AG20443 (cell line): ENCODE data around the gene RNPEPL1.

ENCODE experiments used
- DNase-seq: peaks from one replicate; pipeline ENCODE4 v3.0.0; 2012; ENCODE audit warnings: low spot score, mixed read lengths

The RNPEPL1 gene

DNA sequence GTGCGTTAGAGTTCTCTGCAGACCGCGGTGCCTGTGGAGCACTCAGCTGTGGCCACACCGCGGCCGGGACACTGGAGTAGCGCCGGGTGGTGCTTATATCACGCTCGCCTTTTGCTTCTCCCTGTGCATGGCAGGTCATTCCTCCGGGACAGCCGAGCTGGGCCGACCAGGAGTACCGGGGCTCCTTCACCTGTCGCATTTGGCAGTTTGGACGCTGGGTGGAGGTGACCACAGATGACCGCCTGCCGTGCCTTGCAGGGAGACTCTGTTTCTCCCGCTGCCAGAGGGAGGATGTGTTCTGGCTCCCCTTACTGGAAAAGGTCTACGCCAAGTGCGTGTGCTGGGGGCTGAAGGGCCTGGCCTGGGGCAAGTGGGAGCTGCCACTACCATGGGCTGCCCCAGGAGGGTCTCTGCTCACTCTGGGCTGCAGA, 22.4 kb downstream of the RNPEPL1 start:
- DNase-seq, result no peak

DNA sequence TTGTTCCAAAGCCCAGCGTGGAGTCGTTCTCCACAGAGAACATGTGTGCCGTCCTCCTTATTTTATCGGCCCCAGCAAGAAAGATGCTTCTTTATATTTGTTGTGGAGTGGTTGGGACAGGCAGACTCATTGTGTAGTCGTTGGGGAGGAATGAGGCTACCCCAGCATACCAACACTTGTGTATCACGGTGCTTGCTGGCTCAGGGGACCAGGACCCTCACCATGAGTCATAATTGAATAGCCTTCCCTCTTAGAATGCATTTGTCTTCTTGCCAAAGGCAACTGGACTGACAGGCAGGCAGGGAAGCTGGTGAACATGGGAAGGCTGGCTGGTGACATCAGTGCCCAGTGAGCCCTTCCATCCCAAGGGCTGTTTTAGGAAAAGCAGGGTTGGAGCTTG, 22.9 kb downstream of the RNPEPL1 start:
- no peak for DNase-seq

DNA sequence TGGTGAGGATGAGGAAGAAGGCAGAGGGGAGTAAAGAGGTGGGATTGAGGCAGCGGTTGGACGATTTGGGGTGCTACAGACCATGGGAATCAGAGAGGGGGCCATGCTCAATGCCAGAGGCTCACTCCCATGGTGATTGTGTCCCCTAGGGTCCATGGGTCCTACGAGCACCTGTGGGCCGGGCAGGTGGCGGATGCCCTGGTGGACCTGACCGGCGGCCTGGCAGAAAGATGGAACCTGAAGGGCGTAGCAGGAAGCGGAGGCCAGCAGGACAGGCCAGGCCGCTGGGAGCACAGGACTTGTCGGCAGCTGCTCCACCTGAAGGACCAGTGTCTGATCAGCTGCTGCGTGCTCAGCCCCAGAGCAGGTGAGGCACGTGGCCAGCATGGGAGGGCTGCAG, 23.5 kb downstream of the RNPEPL1 start:
- DNase-seq, result no peak

DNA sequence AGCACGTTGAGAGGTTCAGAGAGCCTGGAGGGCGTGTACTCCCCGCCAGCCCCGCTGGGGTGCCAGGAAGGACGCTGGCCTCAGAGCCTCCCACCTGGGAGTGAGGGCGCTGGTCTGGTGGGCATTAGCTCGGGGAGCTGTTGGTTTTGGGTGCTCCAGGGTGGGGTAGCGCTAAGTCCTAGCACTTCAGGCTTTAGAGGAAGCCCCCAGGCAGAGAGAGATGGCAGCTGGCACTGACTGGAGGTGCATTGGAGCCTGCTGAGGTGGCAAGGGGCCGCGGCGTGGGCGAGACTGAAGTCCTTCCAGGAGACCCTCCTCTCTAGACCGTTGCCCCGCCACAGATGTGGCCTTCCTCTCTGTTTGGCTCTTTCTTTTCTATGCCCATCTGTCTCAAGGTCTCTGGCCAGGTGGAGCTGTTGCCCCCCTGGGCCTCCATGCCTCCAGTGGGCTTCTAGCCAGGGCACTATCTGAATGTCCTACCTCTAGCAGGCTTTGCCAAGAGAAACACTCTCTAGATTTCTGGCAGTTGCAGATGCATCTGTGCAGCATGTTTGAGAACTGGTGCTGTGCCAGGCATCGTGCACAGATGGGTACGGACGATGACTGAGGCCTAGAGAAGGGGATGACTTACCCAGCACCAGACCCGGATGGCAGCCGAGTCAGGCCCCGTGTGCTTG, 24.9 kb downstream of the RNPEPL1 start:
- no peak for DNase-seq

DNA sequence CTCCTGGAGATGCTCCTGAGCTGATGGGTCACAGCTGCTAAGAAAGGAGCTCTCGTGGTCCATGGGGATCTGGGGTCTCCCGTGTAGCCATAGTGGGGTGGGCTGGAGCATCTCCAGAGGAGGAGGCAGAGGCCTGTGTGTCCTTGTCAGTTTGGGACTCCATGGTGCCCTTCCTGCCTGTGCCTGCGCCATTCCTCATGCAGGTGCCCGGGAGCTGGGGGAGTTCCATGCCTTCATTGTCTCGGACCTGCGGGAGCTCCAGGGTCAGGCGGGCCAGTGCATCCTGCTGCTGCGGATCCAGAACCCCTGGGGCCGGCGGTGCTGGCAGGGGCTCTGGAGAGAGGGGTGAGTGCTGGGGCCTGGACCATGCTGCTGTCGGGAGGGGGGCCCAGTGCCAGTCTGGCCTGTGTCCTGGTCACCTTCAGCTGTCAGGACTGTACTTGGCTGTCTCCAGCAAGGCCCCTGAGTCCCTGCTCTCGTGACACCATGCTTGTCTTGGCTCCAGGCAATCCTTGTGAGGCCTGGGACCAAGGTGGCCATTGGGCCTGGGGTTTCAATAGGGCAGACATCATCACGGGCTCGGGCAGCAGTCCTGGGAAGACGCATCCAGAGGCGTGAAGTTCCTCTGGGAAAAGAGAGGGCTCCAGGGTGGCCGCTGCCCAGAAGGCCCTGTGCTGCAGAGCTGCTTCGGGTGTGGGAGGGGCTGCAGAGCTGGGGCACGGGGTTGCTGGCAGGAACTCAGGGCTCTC, 25.6 kb downstream of the RNPEPL1 start:
- DNase-seq, result no peak

DNA sequence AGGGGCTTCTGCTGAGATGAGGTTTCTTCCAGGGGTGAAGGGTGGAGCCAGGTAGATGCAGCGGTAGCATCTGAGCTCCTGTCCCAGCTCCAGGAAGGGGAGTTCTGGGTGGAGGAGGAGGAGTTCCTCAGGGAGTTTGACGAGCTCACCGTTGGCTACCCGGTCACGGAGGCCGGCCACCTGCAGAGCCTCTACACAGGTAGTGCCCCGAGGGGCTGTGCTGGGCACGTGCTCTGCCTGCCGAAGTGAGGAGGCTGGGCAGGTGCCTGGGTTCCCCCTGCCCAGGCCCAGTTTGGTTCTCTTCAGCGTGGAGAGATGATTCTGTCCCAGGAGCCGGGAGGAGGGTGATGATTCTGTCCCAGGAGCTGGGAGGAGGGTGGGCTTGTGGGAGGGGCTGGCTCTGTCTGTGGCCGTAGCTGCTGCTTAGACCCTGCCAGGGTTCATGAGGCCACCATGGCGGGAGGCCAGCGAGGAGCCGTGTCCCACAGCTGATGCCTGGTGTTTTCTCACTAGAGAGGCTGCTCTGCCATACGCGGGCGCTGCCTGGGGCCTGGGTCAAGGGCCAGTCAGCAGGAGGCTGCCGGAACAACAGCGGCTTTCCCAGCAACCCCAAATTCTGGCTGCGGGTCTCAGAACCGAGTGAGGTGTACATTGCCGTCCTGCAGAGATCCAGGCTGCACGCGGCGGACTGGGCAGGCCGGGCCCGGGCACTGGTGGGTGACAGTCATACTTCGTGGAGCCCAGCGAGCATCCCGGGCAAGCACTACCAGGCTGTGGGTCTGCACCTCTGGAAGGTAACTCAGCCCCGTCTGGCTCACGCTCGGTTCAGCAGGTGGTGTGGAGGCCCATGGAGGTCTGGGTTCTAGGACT, 26.5 kb downstream of the RNPEPL1 start:
- no peak for DNase-seq

DNA sequence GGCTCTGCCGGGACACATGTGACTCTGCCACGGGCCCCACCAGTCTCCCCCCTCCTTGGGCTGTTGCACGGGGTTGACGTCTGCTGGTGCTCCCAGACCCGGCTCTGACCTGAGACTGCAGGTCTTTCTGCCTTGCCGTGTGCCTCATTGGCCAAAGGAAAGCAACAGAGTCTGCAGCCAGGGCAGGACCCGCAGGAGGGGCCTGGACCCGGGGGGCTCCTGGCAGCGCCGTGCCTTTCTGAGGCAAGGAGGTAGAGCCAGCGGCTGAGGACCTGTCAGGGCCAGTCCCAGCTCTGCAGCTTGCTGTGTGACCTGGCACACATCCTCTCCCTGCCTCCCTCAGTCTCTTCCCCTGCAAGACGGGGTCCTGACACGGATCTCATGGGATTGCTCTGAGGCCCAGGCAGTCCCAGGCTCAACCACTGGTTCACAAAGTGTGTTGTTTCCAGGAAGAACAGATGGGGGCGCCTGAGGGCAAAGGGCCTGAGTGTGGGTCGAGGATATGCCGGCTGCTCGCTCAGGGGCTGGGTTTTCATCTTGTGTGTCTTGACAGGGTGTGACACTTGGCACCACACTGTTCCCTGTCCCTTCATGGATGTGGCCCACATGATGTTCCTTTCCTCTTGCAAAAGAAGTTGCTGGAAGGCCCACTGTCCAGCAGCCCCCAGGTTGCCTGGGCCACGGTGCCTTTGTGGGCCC, 27.2 kb downstream of the RNPEPL1 start:
- DNase-seq, result peak; percentile 37

DNA sequence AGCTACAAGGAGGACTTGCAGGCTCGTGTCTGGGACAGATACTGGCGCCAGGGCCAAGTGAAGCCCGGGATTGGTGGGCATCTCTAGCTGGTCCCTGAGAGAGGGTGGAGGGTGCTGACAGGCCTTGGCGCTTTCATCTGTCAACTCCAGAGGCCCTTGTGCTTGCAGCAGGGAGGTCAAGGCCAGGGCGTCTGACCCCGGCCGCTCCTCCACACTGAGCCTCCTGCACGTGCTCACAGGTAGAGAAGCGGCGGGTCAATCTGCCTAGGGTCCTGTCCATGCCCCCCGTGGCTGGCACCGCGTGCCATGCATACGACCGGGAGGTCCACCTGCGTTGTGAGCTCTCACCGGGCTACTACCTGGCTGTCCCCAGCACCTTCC, 27.8 kb downstream of the RNPEPL1 start:
- DNase-seq, result no peak

DNA sequence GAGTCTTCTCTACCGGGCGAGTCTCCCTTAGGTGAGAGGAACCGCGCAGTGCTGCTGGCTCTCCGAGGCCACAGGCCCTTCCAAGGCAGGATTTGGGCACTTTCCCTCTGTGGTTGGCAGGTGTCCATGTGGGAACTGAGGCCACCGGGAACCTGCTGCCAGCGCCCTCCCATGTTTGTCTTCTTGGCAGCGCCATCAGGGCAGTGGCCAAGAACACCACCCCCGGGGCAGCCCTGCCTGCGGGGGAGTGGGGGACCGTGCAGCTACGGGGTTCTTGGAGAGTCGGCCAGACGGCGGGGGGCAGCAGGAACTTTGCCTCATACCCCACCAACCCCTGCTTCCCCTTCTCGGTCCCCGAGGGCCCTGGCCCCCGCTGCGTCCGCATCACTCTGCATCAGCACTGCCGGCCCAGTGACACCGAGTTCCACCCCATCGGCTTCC, 28.2 kb downstream of the RNPEPL1 start:
- DNase-seq, result no peak

DNA sequence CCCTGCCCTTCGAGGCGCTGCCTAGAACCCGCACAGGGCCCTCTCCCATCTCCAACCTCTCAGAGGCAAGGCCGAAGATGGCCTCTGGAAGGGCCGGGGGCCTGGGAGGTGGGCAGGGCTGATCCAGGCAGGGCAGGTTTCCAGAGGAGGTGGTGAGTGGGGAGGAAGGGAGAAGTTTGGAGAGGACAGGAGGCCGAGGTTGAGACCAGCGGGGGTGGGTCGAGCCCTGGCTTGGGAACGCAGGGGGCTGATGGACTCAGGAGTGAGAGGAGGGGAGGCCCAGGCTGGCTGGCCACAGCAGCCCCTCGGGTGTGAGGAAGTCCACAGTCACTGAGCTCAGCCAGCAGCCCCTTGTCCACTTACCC, 28.8 kb downstream of the RNPEPL1 start:
- no peak for DNase-seq

DNA sequence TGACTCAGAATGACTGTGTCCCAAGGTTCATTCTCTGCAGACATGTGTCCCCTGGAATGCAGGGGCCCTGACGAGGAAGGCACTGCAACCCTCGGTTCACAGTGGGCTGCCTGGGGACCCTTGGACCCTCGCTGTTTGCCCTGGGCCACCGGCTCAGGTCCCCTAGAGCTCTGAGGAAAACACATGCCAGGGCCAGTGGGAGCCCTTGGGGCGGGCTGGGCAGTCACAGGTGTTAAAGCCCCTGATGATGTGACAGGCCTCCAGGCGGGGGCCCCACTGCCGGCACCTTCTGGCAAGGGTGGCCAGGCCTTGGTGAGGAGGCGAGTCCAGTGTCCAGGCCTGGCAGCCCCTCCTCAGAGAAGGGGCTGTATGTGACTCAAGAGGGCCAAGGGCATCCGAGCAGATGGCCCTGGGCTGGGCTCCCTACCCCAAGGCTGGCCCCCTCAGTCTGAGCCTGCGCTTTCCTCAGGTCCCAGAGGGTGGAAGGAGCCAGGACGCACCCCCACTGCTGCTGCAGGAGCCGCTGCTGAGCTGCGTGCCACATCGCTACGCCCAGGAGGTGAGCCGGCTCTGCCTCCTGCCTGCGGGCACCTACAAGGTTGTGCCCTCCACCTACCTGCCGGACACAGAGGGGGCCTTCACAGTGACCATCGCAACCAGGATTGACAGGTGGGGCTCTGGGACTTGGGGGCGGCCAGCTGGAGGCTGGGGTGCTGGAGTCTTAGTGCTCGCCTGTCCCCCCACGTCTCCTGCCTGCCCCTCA, 29.3 kb downstream of the RNPEPL1 start:
- no peak for DNase-seq

DNA sequence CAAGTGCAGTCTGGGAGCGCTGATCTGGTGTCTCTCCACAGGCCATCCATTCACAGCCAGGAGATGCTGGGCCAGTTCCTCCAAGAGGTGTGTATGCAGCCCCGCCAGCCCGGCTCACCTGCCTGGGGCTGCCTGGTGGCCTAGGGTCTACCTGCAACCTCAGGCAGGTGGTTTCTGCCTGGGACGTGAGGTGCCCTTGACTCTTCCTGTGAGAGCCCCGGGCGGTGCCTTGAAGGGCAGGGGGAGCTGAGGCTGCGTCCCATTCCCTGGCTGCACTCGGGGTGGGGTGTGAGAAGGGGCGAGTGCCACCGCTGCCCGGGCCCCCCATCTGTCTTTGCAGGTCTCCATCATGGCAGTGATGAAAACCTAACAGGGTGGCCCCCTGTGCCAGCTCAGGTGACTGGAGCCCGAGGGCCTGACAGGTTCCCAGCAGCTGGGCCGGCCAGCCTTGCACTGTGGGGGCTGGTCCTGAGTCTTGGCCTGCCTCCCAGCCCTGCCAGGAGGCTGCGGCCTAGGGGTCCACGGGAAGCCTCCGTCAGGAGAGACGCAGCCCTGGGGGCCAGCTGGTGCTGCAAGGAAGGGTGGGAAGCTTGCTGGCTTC, 30.1 kb downstream of the RNPEPL1 start:
- no peak for DNase-seq

DNA sequence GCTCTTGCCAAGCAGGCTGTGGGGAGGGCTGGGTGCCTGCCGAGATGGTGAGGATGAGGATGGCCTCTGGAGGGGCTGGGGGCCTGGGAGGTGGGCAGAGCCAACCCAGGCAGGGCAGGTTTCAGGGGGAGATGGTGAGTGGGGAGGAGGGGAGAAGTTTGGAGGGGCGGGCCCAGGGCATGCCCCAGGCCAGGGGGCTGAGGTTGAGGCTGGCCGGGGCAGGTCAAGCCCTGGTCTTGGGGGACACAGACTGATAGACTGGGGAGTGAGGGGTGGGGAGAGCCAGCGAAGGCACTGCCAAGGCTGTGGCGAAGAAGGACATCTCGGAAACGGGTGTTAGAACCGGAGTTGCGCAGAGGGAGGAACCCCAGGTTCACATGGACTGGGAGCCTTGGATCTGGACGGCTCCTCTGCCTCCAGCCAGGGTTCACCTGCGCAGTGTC, 30.9 kb downstream of the RNPEPL1 start:
- DNase-seq, result no peak

DNA sequence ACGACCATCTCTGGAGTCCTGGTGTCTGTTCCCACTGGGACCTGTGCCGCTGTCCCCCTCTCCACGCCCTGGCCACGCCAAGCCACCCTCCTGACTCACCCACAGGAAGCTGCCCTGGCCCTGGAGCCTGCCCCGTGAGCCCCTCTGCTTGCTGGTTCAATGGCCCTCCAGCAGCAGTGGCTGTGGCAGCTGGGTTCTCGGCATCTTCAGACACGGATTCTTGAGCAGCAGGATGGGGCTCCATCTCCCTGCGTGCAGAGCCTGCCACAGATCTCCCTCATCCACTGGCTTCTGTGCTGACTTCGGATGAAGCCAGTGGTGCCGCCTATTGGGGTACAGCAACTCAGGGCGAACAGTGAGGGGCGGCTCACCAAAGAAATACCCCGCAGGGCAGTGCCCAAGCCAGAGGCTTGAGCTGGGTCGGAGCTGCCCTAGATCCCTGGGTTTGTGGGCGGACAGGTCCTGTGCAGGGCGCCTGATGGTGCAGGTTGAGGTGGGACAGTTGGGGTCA, 32.2 kb downstream of the RNPEPL1 start:
- no peak for DNase-seq

DNA sequence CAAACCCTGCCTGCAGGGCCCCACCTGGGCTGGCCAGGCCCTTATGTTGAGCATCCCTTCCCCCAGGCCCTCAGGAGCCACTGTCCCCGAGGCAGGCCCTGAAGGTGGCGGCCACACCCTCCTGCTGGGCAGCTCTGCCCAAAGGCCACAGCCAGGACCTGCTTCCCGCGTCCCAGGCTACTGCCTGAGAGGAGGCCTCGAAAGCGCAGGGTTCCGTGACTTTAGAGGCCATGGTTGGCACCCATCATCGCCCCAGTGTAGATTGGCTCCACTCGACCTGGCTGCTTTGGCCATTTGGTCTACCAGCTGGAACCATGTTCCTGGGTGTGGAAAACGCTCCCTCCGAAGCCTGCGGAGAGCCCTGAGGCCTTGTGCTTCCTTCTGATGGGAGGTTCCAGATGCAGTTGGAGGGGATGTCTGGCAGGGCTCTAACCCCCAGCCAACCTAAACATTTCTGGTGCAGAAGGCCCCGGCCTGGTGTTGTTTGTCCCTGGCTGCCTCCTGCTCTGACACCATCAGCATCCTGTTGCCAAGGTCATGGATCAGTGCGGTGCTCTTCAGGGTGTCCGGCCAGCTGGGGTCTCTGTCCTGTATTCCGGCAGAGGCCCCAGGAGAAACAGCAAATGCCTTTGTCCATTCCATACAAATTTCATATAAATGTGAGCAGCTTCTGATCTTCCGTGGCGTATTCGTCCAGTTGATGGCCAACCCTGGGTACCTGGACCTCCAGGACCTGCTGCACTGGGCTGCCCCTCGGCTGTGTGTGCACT, 33.0 kb downstream of the RNPEPL1 start:
- no peak for DNase-seq

DNA sequence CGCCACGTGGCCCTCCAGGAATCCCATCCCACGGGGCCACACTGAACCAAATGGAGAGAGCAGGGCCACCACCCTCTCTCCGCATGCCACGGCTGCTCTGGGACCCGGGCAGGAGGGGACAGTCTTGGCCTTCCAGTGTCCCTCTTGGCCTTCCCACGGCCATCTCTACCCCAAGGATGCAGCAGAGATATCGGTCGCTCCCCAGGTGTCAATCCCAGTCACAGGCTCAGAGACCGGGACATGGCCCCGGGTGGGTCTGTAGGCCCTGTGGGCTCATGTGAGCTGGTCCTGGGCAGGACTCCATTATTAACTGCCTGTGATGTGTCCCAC, 33.5 kb downstream of the RNPEPL1 start:
- no peak for DNase-seq

DNA sequence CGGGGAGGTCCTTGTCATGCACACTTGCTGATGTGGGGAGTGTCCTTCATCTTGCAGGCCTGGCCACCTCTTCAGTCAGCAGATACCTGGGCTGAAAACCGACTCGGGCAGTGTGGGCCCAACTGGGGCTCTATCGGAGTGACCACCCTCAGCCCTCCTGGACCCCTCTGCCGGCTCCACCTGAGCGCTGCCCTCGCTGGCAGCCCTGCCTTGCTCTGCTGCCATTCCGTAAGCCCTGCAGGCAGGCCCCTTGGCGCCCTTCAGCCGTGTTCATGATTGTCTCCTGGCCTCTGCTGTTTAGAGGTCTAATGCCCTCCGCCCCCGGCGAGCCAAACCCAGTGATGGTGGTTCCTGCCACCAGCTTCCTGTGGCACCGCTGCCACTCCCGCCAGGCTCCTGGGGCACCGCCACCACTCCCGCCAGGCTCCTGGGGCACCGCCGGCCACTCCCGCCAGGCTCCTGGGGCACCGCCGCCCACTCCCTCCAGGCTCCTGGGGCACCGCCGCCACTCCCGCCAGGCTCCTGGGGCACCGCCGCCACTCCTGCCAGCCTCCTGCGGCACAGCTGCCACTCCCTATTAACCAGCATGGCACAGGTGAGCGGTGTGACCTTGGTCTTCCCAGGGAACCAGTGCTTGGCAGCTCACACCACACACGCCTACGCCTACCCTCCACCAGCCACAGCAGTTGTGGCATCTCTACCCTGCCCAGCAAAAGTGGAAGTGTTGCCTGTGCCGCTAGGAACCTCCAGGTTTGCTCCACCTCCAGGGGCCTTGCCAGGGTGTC, 34.2 kb downstream of the RNPEPL1 start:
- DNase-seq, result no peak

DNA sequence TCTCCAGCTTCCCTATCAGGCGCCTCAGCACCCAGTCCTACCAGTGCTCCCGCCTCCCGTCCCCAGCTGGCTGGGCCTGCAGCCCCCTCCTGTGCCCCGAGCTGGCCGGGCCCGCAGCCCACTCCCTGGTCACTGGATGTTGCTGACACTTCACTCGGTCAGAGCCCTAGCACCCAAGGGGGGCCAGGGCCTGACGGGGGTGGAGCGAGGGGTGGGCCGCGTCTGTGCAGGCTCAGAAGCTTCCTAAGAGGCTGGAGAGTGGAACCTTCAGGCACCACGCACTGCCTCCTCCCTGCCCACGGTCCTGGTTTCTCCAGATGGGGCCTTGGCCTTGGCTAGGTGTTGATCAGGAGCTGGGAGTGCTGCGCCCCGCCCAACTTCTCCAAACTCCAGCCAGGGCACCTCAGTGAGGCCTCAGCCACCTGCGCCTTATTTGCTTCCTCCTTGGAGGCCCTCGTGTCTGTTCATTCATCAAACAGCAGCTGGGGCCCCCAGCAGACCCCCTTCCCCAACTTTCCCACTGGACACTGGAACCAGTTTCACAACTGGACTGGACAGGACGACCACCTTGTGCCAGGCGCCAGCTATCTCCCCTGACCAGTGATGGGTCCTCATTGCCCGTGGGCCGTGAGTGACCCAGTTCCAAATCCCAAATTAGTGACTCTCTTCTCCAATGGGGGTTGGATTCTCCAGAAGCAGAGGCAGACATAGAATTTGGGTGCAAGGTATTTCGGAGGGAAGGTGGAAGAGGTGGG, 35.0 kb downstream of the RNPEPL1 start:
- DNase-seq, result no peak

DNA sequence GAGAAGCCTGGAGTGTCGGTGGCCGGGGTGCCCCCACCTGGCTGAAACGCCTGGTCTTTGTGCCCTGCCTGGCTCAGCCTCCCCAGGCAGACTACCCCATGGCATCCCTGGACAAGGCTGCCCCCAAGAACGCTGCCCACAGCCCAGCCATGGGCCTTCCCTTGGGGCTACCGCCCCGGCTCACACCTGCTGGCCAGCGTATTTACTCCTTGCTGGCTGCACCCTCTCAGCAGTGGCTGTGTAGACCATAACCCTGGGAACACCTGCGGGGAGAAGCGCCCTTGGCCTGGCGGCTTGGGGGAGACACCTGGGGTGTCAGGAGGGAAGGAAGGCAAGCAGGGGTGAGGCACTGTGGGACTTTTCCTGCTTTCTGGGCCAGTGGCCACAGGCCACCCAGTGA, 35.6 kb downstream of the RNPEPL1 start:
- no peak for DNase-seq
